Natural killer cell (primary cell): Measurements from ENCODE around the gene CEMIP. TPM values are rescaled to one million over a fixed set of nuclear protein-coding genes. Genes with fewer than 3 reads are reported as not detected.

Experiments used
- ATAC-seq, 3 donors: fragments of 150-1000 bp in 2 of 3; fragments of 200-7000 bp in 1 of 3; cut with Tn5 transposase; 1 replicate in 1 of 3; 2 replicates in 2 of 3; pipeline ENCODE4 v1.10.0; 2021; ENCODE audit warnings: mild to moderate bottlenecking in 2 of 3, moderate library complexity in 2 of 3
- DNase-seq, 2 donors: peaks; one replicate each; pipeline versions ENCODE4 v3.0.0 to v3.0.0-alpha.2; 2013 to 2021; ENCODE audit warnings: mixed read lengths in 1 of 2
- H3K27ac ChIP-seq: one replicate; pipeline ENCODE4 v1.5.1; 2013; ENCODE audit warnings: mild to moderate bottlenecking, low read length
- H3K27me3 ChIP-seq: one replicate; pipeline ENCODE4 v1.6.1; 2013; ENCODE audit warnings: low read length; ENCODE audit not compliant: control insufficient read depth, insufficient read depth
- H3K36me3 ChIP-seq: one replicate; pipeline ENCODE4 v1.6.1; 2013; ENCODE audit warnings: low read length; ENCODE audit not compliant: control insufficient read depth, insufficient read depth
- H3K4me1 ChIP-seq: one replicate; pipeline ENCODE4 v1.6.1; 2013; ENCODE audit warnings: low read length; ENCODE audit not compliant: control insufficient read depth, insufficient read depth
- H3K4me3 ChIP-seq: one replicate; pipeline ENCODE4 v1.5.1; 2013; ENCODE audit warnings: low read length
- H3K9me3 ChIP-seq: one replicate; pipeline ENCODE4 v1.6.1; 2013; ENCODE audit warnings: low read length; ENCODE audit not compliant: control insufficient read depth, insufficient read depth
- H3K27ac Mint-ChIP-seq, 2 donors: one replicate each; pipeline ENCODE4 v1.8.0; 2022; ENCODE audit warnings: mild to moderate bottlenecking in 2 of 2, mixed read lengths in 2 of 2, moderate library complexity in 1 of 2
- H3K27me3 Mint-ChIP-seq, 2 donors: one replicate each; pipeline ENCODE4 v1.8.0; 2022; ENCODE audit warnings: low read depth in 2 of 2, mixed read lengths in 2 of 2
- H3K36me3 Mint-ChIP-seq: one replicate; pipeline ENCODE4 v1.8.0; 2022; ENCODE audit warnings: mixed read lengths
- H3K4me1 Mint-ChIP-seq, 2 donors: one replicate each; pipeline ENCODE4 v1.8.0; 2022; ENCODE audit warnings: mixed read lengths in 2 of 2
- H3K4me3 Mint-ChIP-seq: one replicate; pipeline ENCODE4 v1.8.0; 2022; ENCODE audit warnings: mild to moderate bottlenecking, moderate library complexity, mixed read lengths
- H3K9me3 Mint-ChIP-seq, 2 donors: one replicate each; pipeline ENCODE4 v1.8.0; 2022; ENCODE audit warnings: mixed read lengths in 2 of 2
- WGBS: methylation state at CpG from one replicate; pipeline ENCODE4 v1.1.7; 2013; ENCODE audit warnings: missing lambda C conversion rate; ENCODE audit not compliant: insufficient coverage; 5-methylcytosine and 5-hydroxymethylcytosine counted together
- intact Hi-C: fragments of 100-400 bp; cut with micrococcal nuclease; formaldehyde crosslinking; loops from one replicate; pipeline ENCODE4 v1.14.2; 2022
- total RNA-seq, 4 donors: library from RNA; stranded (reverse); fragments of 120-200 nt in 1 of 4; gene quantifications; one replicate each; pipeline versions ENCODE4 v1.2.3 to v1.2.4, GENCODE V29; 2013 to 2022
- TF ChIP-seq, protein P1 (sequence below): fragments of 200-600 bp; IDR thresholded peaks from one replicate; pipeline ENCODE4 v1.8.0; 2022; ENCODE audit warnings: antibody characterized with exemption

The CEMIP gene
- total RNA-seq, 3 donors from 2014 or later (not counting 1 experiment from before 2014, with no cell fraction given) = 0.07 to 0.82 TPM; not detected in 1

- no peak for ATAC-seq
- intact Hi-C loops = no loop called here
- no peaks in the 10 kb centered on the region for H3K9me3 Mint-ChIP-seq
- no peak overlapping the region for H3K27ac Mint-ChIP-seq
- H3K36me3 Mint-ChIP-seq = no peaks in the 10 kb centered on the region
- Histone ChIP-seq H3K4me1 (peaks cover 9% of the 10 kb centered on the region), H3K27me3 (no peaks in the 10 kb centered on the region), H3K4me3 (no peak overlapping the region), H3K9me3 (no peaks in the 10 kb centered on the region), H3K27ac (no peak overlapping the region), H3K36me3 (no peaks in the 10 kb centered on the region)
- WGBS = 87% methylated on average over 4 of the region's 4 CpGs
- DNase-seq = no peak
- no peak overlapping the region for H3K4me3 Mint-ChIP-seq
- TF ChIP-seq, protein P1, sequence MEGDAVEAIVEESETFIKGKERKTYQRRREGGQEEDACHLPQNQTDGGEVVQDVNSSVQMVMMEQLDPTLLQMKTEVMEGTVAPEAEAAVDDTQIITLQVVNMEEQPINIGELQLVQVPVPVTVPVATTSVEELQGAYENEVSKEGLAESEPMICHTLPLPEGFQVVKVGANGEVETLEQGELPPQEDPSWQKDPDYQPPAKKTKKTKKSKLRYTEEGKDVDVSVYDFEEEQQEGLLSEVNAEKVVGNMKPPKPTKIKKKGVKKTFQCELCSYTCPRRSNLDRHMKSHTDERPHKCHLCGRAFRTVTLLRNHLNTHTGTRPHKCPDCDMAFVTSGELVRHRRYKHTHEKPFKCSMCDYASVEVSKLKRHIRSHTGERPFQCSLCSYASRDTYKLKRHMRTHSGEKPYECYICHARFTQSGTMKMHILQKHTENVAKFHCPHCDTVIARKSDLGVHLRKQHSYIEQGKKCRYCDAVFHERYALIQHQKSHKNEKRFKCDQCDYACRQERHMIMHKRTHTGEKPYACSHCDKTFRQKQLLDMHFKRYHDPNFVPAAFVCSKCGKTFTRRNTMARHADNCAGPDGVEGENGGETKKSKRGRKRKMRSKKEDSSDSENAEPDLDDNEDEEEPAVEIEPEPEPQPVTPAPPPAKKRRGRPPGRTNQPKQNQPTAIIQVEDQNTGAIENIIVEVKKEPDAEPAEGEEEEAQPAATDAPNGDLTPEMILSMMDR = no peak
- H3K27me3 Mint-ChIP-seq = peaks cover 10 to 24% of the 10 kb centered on the region in 2 donors
- H3K4me1 Mint-ChIP-seq = peaks cover 0 to 7% of the 10 kb centered on the region in 2 donors
These were observed 73.5 kb downstream of the CEMIP start for GRCh38 chr15:80852676-80853075.

- WGBS = 85% methylated on average over 6 of the region's 6 CpGs
- Histone ChIP-seq H3K4me1 (peaks cover 9% of the 10 kb centered on the region), H3K27ac (no peak overlapping the region), H3K36me3 (no peaks in the 10 kb centered on the region), H3K4me3 (no peak overlapping the region), H3K9me3 (no peaks in the 10 kb centered on the region), H3K27me3 (no peaks in the 10 kb centered on the region)
- intact Hi-C loops = no loop called here
- TF ChIP-seq, protein P1 = no peak
- peaks cover 12 to 24% of the 10 kb centered on the region in 2 donors for H3K27me3 Mint-ChIP-seq
- H3K4me3 Mint-ChIP-seq = no peak overlapping the region
- no peaks in the 10 kb centered on the region for H3K9me3 Mint-ChIP-seq
- ATAC-seq (no peak), DNase-seq (no peak)
- H3K27ac Mint-ChIP-seq = no peak overlapping the region
- no peaks in the 10 kb centered on the region for H3K36me3 Mint-ChIP-seq
- H3K4me1 Mint-ChIP-seq = peaks cover 0 to 7% of the 10 kb centered on the region in 2 donors
These were observed 74.9 kb downstream of the CEMIP start for GRCh38 chr15:80854104-80854503.

DNA sequence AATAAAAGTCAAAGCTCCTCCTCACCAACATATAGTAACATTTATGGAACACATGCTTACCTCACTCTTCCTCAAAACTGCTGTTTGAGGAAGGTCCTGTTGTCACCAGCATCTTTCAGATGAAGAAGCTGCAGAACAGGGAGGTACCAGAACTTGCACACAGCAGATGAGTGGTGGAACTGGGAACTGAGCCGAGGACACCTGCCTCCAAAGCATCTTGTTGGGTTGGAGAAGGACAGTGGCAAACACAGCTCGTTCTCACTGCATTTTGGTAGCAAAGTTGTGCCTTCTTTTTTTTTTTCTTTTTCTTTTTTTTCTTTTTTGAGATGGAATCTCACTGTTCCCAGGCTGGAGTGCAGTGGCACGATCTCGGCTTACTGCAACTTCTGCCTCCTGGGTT lies 76.0 kb downstream of the CEMIP start:
- no peaks in the 10 kb centered on the region for H3K9me3 Mint-ChIP-seq
- no peaks in the 10 kb centered on the region for H3K36me3 Mint-ChIP-seq
- no peaks in the 10 kb centered on the region for H3K4me1 Mint-ChIP-seq

More for the DNA sequence above, 76.0 kb downstream of the CEMIP start:
- H3K27me3 ChIP-seq = no peaks in the 10 kb centered on the region
- ATAC-seq (no peak), DNase-seq (no peak)
- Mint-ChIP-seq H3K27me3 (peaks cover 7 to 17% of the 10 kb centered on the region in 2 donors), H3K4me3 (no peak overlapping the region), H3K27ac (no peak overlapping the region)
- H3K36me3 ChIP-seq = no peaks in the 10 kb centered on the region
- no peak overlapping the region for H3K4me3 ChIP-seq
- intact Hi-C loops = no loop called here
- peaks cover 9% of the 10 kb centered on the region for H3K4me1 ChIP-seq
- H3K27ac ChIP-seq = no peak overlapping the region
- TF ChIP-seq, protein P1 = no peak
- H3K9me3 ChIP-seq = no peaks in the 10 kb centered on the region
- 88% methylated on average over 4 of the region's 4 CpGs for WGBS
